SJCRH30 (cell line): ENCODE measurements around the gene PMM2. TPM values are rescaled to one million over a fixed set of nuclear protein-coding genes. Genes with fewer than 3 reads are reported as not detected.
"Not testable (repeated sequence)": the region's sequence is repeated elsewhere in the genome, so short reads cannot be mapped to it uniquely, and the experiment has no call there.

Source experiments
- DNase-seq, 2 experiments: peaks; one replicate each; pipeline ENCODE4 v3.0.0-alpha.2; 2015 to 2020
- H3K27ac ChIP-seq: fragments of 250-450 bp; sonication (Bioruptor Pico); 2 replicates; pipeline ENCODE4 v1.5.1; 2020; ENCODE audit warnings: mild to moderate bottlenecking, moderate library complexity
- H3K27me3 ChIP-seq: fragments of 250-450 bp; sonication (Bioruptor Pico); 2 replicates; pipeline ENCODE4 v1.5.1; 2020; ENCODE audit warnings: mild to moderate bottlenecking, moderate library complexity
- H3K36me3 ChIP-seq: fragments of 250-450 bp; sonication (Bioruptor Pico); 2 replicates; pipeline ENCODE4 v1.5.1; 2020; ENCODE audit warnings: mild to moderate bottlenecking, moderate library complexity
- H3K4me1 ChIP-seq: fragments of 250-450 bp; sonication (Bioruptor Pico); 2 replicates; pipeline ENCODE4 v1.5.1; 2020; ENCODE audit warnings: mild to moderate bottlenecking, moderate library complexity
- H3K4me3 ChIP-seq: fragments of 250-450 bp; sonication (Bioruptor Pico); 2 replicates; pipeline ENCODE4 v1.5.1; 2020; ENCODE audit warnings: mild to moderate bottlenecking, moderate library complexity
- H3K9me3 ChIP-seq: fragments of 250-450 bp; sonication (Bioruptor Pico); replicated peaks from 2 replicates; pipeline ENCODE4 v1.5.1; 2020; ENCODE audit warnings: mild to moderate bottlenecking, moderate library complexity
- total RNA-seq: library from RNA; depleted of rRNA; stranded (reverse); fragments of >200 nt; shearing (Covaris generic); gene quantifications from 2 replicates; pipeline ENCODE4 v1.2.3, GENCODE V29; 2014

The PMM2 gene
- total RNA-seq, 1 experiment from 2014 or later: 40.3 TPM

DNA sequence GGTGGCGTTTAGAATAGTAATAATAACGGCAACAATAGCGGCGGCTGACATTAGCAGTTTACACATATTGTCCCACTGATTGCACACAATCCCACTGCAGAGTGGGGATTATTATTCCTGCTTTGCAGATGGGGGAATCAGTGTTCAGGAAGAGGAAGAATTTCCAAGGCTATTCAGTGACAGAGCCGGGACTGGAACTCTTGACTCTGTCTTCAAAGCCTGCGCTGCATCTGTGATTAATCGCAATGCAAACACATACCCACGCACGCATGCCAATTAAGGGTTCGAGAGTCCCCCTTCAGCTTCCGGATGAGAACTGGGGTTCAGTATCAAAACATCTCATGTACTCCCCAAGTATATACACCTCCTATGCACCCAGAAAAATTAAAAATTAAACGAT, 29.4 kb upstream of the PMM2 start:
- Histone ChIP-seq H3K4me3 (no peak overlapping the region), H3K4me1 (no peaks in the 10 kb centered on the region), H3K9me3 (no peaks in the 10 kb centered on the region), H3K36me3 (0 out of 2 replicates have a peak, but pooled peaks cover 6% of the 10 kb centered on the region), H3K27me3 (no peaks in the 10 kb centered on the region), H3K27ac (no peak overlapping the region)
- DNase-seq: no peak

DNA sequence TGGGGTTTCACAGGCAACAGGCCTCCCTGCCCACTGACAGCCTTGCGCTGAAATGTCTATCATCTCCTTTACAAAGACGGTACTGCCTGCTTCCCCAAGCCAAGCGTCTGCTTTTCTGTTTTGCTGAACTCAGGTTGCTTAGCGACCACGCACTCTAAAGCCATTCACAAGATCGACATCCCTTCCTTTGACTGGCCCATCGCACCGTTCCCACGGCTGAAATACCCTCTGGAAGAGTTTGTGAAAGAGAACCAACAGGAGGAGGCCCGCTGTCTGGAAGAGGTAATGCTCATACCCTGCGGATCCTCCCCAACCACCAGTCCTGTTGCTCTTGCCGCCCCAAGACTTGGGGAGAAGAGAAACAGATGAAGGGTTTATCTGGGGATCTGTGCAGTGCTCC, 28.9 kb upstream of the PMM2 start:
- no peak overlapping the region for H3K27ac ChIP-seq
- no peaks in the 10 kb centered on the region for H3K4me1 ChIP-seq
- H3K9me3 ChIP-seq: no peaks in the 10 kb centered on the region
- no peak overlapping the region for H3K4me3 ChIP-seq
- H3K27me3 ChIP-seq: no peaks in the 10 kb centered on the region
- DNase-seq: no peak
- H3K36me3 ChIP-seq: peaks cover 9% of the 10 kb centered on the region; the same call in 1 of the 2 replicates

DNA sequence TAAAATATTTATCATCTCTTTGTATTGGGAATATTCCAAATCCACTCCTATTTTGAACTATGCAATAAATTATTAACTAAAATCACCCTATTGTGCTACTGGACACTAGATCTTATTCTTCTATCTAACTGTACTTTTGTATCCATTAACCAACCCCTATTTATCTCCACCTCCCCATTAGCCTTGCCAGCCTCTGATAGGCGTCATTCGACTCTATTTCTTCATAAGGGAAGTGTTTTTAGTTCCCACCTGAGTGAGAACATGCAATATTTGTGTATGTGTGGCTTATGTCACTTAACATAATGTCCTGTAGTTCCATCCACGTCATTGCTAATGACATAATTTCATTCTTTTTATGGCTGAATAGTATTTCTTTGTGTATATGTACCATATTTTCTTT, 24.1 kb upstream of the PMM2 start:
- peaks cover 32% of the 10 kb centered on the region for H3K36me3 ChIP-seq
- no peaks in the 10 kb centered on the region for H3K4me1 ChIP-seq
- no peaks in the 10 kb centered on the region for H3K9me3 ChIP-seq
- H3K4me3 ChIP-seq: no peak overlapping the region
- DNase-seq: no peak
- H3K27me3 ChIP-seq: no peaks in the 10 kb centered on the region
- no peak overlapping the region for H3K27ac ChIP-seq

DNA sequence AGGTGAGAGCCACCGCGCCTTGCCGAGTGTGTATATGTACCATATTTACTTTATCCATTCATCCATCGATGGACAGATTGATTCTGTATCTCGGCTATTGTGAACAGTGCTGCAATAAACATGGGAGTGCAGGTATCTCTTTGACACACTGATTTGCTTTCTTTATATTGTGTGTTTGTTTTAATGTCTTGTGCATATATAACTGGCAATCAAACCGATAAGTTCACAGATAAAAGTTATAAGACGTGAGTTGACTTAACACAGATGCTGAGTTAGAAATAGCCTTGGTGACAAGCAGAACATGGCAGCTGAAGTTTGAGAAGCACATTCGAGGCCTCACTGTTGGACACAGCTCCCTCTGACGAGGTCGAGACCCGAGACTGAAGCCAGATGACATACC, 23.4 kb upstream of the PMM2 start:
- peaks cover 27% of the 10 kb centered on the region for H3K36me3 ChIP-seq
- H3K9me3 ChIP-seq: no peaks in the 10 kb centered on the region

DNA sequence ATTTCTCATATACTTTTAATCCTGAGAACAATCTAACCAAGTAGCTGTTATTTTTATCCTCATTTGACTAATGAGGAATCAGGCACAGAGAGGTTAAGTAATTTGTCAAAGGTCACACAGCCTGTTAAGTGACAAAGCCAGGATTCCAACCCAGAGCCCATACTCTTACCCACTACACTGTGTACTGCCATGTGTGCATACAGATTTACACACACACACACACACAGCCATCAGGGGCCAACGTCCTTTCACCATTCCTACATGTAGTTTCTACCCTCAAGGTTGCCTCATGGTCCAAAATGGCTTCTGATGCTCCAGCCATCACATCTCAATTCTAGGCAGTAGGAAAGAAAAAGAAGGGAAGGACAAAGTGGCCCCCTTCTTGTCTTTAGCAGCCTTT, 22.3 kb upstream of the PMM2 start:
- Histone ChIP-seq H3K9me3 (no peaks in the 10 kb centered on the region), H3K27me3 (no peaks in the 10 kb centered on the region), H3K4me3 (no peak overlapping the region), H3K36me3 (peaks cover 32% of the 10 kb centered on the region), H3K4me1 (no peaks in the 10 kb centered on the region), H3K27ac (no peak overlapping the region)
- DNase-seq: no peak

More for the DNA sequence above, 23.4 kb upstream of the PMM2 start:
- H3K27me3 ChIP-seq: no peaks in the 10 kb centered on the region
- H3K4me1 ChIP-seq: no peaks in the 10 kb centered on the region
- H3K4me3 ChIP-seq: no peak overlapping the region
- DNase-seq: no peak
- no peak overlapping the region for H3K27ac ChIP-seq

DNA sequence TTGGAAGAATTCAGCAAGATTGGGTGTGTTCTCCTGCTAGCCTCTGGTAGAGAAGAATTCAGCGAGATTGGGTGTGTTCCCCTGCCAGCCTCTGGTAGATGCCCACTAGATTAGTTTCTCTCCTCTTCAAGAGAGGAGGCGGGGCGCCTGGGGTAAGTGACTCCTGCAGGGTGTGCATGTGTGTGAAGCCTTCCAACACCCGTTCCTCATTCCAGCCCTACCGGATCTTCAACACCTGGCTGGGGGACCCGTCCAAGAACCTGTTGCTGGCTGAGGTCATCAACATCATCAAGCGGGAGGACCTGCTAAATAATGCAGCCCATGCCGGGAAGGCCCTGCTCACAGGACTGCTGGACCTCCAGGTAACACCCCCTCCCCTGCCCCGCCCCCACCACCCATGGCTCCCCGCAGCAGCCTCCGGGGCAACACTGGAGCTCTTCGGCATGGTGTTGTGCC, 21.5 kb upstream of the PMM2 start:
- DNase-seq: no peak
- H3K4me3 ChIP-seq: no peak overlapping the region
- H3K36me3 ChIP-seq: peaks cover 32% of the 10 kb centered on the region
- H3K9me3 ChIP-seq: no peaks in the 10 kb centered on the region
- H3K4me1 ChIP-seq: no peaks in the 10 kb centered on the region
- no peaks in the 10 kb centered on the region for H3K27me3 ChIP-seq
- no peak overlapping the region for H3K27ac ChIP-seq

DNA sequence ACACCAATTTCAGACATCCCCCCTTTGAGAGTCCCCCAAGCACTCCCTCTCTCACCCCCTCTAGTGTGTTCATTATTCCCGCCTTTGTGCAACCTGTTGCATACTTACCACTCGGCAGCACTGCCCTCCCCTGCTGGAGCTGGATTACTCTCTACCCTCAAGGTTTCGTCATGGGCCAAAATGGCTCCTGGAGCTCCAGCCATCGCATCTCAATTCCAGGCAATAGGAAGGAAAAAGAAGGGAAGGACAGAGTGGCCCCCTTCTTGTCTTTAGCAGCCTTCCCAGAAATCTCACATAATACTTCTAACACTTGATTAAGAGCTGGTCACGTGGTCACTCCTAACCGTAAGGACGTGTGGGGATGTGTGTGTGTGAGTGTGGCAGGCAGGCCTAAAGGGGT, 20.4 kb upstream of the PMM2 start:
- Histone ChIP-seq H3K27ac (no peak overlapping the region), H3K36me3 (peaks cover 32% of the 10 kb centered on the region), H3K4me1 (no peaks in the 10 kb centered on the region), H3K9me3 (no peaks in the 10 kb centered on the region), H3K27me3 (no peaks in the 10 kb centered on the region), H3K4me3 (no peak overlapping the region)
- no peak for DNase-seq

DNA sequence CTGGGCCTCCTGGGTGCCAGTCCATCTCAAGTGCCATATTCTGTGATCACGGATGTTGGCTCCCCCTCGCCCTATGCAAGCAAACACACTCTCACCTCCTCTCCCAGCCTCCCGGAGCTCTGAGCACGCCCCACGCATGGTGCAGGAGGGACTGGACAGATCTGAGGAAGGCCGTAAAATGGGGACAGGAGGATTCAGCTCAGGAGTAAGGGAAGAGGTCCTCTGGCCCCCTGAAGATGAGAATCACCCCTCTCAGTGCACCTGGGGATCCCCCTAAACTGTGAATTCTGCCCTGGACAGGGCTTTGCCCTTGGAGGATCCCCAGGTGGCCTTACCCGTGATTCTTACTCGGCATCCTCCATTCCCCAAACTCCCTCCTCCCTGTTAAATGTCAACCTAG, 15.8 kb upstream of the PMM2 start:
- Histone ChIP-seq H3K4me1 (no peaks in the 10 kb centered on the region), H3K9me3 (no peaks in the 10 kb centered on the region), H3K4me3 (no peak overlapping the region), H3K36me3 (peaks cover 9% of the 10 kb centered on the region), H3K27ac (no peak overlapping the region), H3K27me3 (no peaks in the 10 kb centered on the region)
- no peak for DNase-seq

DNA sequence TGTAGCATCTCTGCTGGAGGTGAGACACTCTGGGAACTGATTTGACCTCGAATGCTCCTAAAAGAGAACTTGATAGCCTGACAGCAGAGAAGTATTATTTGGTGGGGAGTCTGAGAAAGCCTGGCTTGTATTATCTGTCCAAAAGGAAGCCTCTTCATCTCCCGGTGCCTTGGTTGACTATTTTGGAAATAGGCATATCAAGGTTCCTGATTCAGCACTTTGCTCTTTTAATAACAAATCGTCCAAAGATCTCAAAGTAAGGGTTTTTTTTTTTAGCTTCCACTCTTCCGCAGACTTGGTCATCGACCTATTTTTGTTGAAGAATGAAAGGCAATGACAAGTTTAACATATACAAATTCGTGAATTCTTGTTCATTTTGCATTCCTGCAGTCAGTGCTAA, 15.0 kb upstream of the PMM2 start:
- no peaks in the 10 kb centered on the region for H3K9me3 ChIP-seq
- H3K27me3 ChIP-seq: no peaks in the 10 kb centered on the region
- no peak for DNase-seq

DNA sequence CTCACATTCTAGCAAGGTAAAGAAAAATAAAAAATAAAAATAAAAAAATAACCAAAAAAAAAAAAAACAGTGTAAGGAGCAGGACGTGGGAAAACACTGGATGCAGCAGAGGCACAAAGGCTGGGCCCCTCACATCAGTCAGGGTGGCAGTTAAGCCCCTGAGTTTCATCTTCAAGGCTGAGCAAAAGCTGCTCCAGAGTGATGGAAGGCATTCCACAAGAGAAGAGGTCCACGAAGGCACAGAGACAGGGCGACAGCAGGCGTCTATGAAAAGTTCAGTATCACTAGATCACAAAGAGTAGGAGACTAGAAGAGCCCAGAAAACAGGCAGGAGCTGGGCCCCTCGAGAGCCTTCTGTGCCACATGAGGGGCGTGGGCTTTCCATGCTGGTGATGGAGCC, 12.2 kb upstream of the PMM2 start:
- no peaks in the 10 kb centered on the region for H3K36me3 ChIP-seq
- no peaks in the 10 kb centered on the region for H3K9me3 ChIP-seq
- H3K4me1 ChIP-seq: no peaks in the 10 kb centered on the region
- no peak for DNase-seq
- no peak overlapping the region for H3K27ac ChIP-seq
- no peak overlapping the region for H3K4me3 ChIP-seq
- H3K27me3 ChIP-seq: no peaks in the 10 kb centered on the region

More for the DNA sequence above, 15.0 kb upstream of the PMM2 start:
- Histone ChIP-seq H3K4me1 (no peaks in the 10 kb centered on the region), H3K27ac (no peak overlapping the region), H3K36me3 (peaks cover 5% of the 10 kb centered on the region), H3K4me3 (no peak overlapping the region)

DNA sequence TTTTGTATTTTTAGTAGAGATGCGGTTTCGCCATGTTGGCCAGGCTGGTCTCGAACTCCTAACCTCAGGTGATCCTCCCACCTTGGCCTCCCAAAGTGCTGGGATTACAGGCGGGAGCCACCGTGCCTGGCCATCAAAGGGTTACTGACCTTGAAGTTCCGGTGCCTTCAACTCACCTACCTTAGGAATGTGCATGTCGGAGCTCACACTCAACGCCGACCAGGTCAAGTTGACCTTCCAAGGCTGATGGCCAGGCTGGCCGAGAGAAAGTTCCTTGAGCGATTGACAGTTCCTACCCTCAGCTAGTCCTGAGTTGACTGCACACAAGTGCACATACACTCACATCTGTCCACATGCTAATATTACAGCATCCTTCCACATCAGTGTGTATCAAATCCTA, 11.3 kb upstream of the PMM2 start:
- H3K4me1 ChIP-seq, DNase-seq, H3K27ac ChIP-seq, H3K9me3 ChIP-seq, H3K27me3 ChIP-seq, H3K4me3 ChIP-seq, H3K36me3 ChIP-seq: not testable (repeated sequence)

DNA sequence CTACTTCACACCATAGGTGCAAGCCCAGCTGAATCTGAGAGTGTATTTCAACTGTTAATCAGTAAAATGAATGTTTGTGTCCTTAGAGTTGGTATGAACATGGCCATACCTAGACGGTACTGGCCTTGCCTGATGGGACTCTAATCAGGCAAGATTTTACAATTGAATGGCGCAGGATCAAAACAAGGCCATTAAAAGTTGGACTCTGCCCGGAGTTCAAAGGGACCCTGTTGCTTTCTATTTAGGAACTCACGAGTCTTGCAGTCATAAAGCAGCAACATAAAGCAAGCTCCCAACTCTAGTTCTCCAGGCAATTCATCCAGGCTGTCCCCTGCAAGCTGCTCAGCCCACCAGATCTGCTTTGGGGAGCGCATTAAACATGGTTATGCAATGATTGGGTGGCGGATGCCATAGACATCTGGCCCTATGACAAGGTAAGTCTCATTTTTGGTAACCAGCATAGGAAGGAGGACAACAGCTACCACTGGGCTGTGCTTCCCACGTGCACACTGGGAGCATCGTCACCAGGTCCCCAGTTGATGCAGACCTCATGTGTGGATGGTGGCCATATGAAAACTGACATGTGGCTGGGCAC, 9.0 kb upstream of the PMM2 start:
- Histone ChIP-seq H3K4me3 (no peak overlapping the region), H3K4me1 (peaks cover 8% of the 10 kb centered on the region; the same call in 1 of the 2 replicates), H3K36me3 (no peaks in the 10 kb centered on the region), H3K27me3 (no peaks in the 10 kb centered on the region), H3K27ac (no peak overlapping the region), H3K9me3 (no peaks in the 10 kb centered on the region)
- DNase-seq: no peak

DNA sequence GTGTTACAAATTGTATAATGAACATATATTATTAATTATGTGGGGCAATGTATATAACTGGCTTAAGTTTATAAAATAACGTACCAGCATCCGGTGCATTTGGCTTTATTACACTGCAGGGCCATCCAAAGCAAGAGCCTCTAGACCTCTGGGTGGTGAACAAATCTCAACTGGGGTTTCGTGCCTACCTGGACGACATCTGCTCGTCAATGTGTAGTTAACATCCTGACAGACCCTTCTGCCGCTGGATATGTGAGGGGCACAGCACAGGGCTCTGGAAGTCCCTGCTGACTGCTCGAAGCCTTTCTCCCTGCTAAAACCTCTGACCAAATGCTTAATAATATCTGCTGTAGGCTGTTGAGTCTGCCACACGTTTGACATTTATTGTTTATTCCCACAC, 2.5 kb upstream of the PMM2 start:
- Histone ChIP-seq H3K27ac (no peak overlapping the region), H3K4me1 (peaks cover 12% of the 10 kb centered on the region), H3K9me3 (no peaks in the 10 kb centered on the region), H3K4me3 (no peak overlapping the region), H3K36me3 (0 out of 2 replicates have a peak, but pooled peaks cover 5% of the 10 kb centered on the region), H3K27me3 (no peaks in the 10 kb centered on the region)
- DNase-seq: peak in 1 of 2 experiments; percentile 15

DNA sequence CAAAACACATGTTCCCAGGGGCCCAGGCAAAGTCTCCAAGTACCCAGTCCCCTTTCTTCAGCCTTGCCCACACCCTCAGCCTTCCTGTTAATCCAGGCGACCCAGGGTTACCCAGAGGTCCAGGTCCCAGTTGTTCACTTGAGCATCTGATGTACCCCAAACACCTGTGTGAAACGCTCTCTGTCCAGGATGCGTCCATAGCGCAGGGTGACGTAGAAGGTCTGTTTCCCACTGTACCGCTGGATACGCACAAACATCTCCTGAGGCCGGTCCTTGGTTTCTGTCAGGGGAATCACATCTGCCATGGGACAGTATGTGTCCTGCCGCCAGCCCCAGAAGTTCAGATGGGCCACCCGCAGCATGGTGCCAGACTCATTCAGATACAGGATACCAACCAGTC, 1.8 kb upstream of the PMM2 start:
- DNase-seq: no peak
- peaks cover 12% of the 10 kb centered on the region for H3K4me1 ChIP-seq
- no peaks in the 10 kb centered on the region for H3K27me3 ChIP-seq
- no peaks in the 10 kb centered on the region for H3K9me3 ChIP-seq
- H3K36me3 ChIP-seq: peaks cover 5% of the 10 kb centered on the region; the same call in 1 of the 2 replicates
- no peak overlapping the region for H3K27ac ChIP-seq
- no peak overlapping the region for H3K4me3 ChIP-seq

DNA sequence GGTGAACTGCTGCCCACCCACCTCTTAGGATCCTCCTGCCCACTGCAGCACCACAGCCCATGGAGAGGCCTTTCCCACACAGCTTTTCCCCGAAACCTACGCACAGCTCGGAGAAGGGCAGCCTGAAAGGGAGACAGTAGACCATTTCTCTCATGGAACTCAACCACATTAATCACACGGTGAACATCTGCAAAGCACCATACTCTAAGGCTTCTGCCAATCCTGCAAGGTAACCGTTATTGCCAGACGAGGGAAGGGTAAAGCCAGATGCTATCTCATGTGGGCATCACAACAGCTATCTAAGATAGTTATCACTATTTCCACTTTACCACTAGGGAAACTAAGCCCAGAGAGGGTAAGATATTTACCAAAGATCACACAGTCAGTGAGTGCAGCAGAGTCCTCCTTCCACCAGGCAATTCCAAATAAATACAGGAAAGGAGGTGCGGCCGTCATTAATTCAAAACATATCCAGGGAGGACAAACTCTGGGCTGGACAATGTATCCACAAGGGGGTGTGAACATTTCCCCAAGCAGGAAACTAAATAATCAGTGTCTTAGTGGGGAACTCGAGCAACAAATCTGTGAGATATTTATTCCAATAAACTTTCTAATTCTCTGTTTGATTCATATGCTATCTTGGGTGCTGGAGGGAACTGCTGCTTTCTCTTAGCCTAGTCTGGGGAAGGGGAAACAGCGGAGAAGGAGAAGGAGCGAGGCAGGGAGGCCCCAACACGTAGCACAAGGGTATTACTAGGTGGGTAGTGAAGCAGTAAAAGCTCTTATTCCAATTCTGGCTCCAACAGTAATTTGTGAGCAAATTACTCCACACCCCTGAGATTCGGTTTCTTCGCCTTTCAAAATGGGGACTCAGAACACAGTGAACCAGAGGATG, 923 bp upstream of the PMM2 start:
- Histone ChIP-seq H3K4me1 (peaks cover 12% of the 10 kb centered on the region), H3K4me3 (peak overlapping the region; percentile 91), H3K36me3 (peaks cover 13% of the 10 kb centered on the region; the same call in 1 of the 2 replicates), H3K9me3 (no peaks in the 10 kb centered on the region), H3K27ac (peak overlapping the region; percentile 64), H3K27me3 (no peaks in the 10 kb centered on the region)
- DNase-seq: no peak
